ENCODE data around the gene VWA3B. TPM values are rescaled to one million over a fixed set of nuclear protein-coding genes. Genes with fewer than 3 reads are reported as not detected.

Gene VWA3B
- total RNA-seq, 2 experiments from 2014 or later: not detected

GRCh38 chr2:98063291-98063854, 23.6 kb upstream of the VWA3B start:
- intact Hi-C loops (cut with micrococcal nuclease; ENCODE audit: unreplicated experiment): no loop called here
- Histone ChIP-seq H2AFZ (ENCODE audit: low read length) (no peak overlapping the region), H3K9me3 (ENCODE audit: low read length) (no peaks in the 10 kb centered on the region), H3K4me2 (ENCODE audit: low read length) (no peak overlapping the region), H4K20me1 (ENCODE audit: insufficient read depth, low read length) (no peaks in the 10 kb centered on the region), H3K36me3 (ENCODE audit: insufficient read depth, low read length) (no peaks in the 10 kb centered on the region), H3K9me2 (ENCODE audit: insufficient read depth, low read length) (no peaks in the 10 kb centered on the region), H3K4me3 (ENCODE audit: low read depth, low read length, poor library complexity, severe bottlenecking) (no peak overlapping the region), H3K79me2 (ENCODE audit: insufficient read depth, low read depth, low read length) (no peaks in the 10 kb centered on the region), H3K27ac (ENCODE audit: low read depth, low read length, poor library complexity, severe bottlenecking) (no peak overlapping the region), H3K4me1 (ENCODE audit: insufficient read depth, low read length, poor library complexity, severe bottlenecking) (no peaks in the 10 kb centered on the region)
- no TSS peak for BruUV-seq (replicated peaks)
- DNase-seq (ENCODE audit: low spot score): no peak
- no peak for TF ChIP-seq EZH2phosphoT487 (IDR thresholded peaks at IDR 0.05; ENCODE audit: borderline replicate concordance, low read depth, low read length)
- TF ChIP-seq CTCF (conservative IDR thresholded peaks at IDR 0.05; ENCODE audit: low read length): no peak
- ChIA-PET POLR2A (interaction anchor here (0.5 kb wide), 1 partner anchor 106 kb away, joined by 3 read pairs; no protein-coding TSS in a partner anchor), CTCF (ENCODE audit: unreplicated experiment) (no interaction called here)

- ChIA-PET CTCF (ENCODE audit: unreplicated experiment) (no interaction called here), POLR2A (no interaction called here)
- Histone ChIP-seq H3K9me2 (ENCODE audit: insufficient read depth, low read length) (no peaks in the 10 kb centered on the region), H3K79me2 (ENCODE audit: insufficient read depth, low read depth, low read length) (no peaks in the 10 kb centered on the region), H3K4me3 (ENCODE audit: low read depth, low read length, poor library complexity, severe bottlenecking) (no peak overlapping the region), H4K20me1 (ENCODE audit: insufficient read depth, low read length) (no peaks in the 10 kb centered on the region), H3K27ac (ENCODE audit: low read depth, low read length, poor library complexity, severe bottlenecking) (no peak overlapping the region), H3K4me2 (ENCODE audit: low read length) (no peak overlapping the region), H3K4me1 (ENCODE audit: insufficient read depth, low read length, poor library complexity, severe bottlenecking) (no peaks in the 10 kb centered on the region), H3K36me3 (ENCODE audit: insufficient read depth, low read length) (no peaks in the 10 kb centered on the region), H3K9me3 (ENCODE audit: low read length) (no peaks in the 10 kb centered on the region), H2AFZ (ENCODE audit: low read length) (no peak overlapping the region)
- TF ChIP-seq CTCF (conservative IDR thresholded peaks at IDR 0.05; ENCODE audit: low read length) (no peak), EZH2phosphoT487 (IDR thresholded peaks at IDR 0.05; ENCODE audit: borderline replicate concordance, low read depth, low read length) (no peak)
- DNase-seq (ENCODE audit: low spot score): no peak
- intact Hi-C loops (cut with micrococcal nuclease; ENCODE audit: unreplicated experiment): no loop called here
- no TSS peak for BruUV-seq (replicated peaks)
These were observed 21.2 kb upstream of the VWA3B start for GRCh38 chr2:98065808-98066207.

- BruUV-seq (replicated peaks): no TSS peak
- intact Hi-C loops (cut with micrococcal nuclease; ENCODE audit: unreplicated experiment): no loop called here
- no peak overlapping the region for H2AFZ ChIP-seq (ENCODE audit: low read length)
- no peak for DNase-seq (ENCODE audit: low spot score)
- H3K9me2 ChIP-seq (ENCODE audit: insufficient read depth, low read length): no peaks in the 10 kb centered on the region
- POLR2A ChIA-PET: interaction anchor here (0.5 to 0.7 kb wide), 2 partner anchors 282 to 1549 kb away, joined by 3 read pairs; no protein-coding TSS in a partner anchor
- no peak for TF ChIP-seq CTCF (conservative IDR thresholded peaks at IDR 0.05; ENCODE audit: low read length)
- no peak for TF ChIP-seq EZH2phosphoT487 (IDR thresholded peaks at IDR 0.05; ENCODE audit: borderline replicate concordance, low read depth, low read length)
- H3K36me3 ChIP-seq (ENCODE audit: insufficient read depth, low read length): no peaks in the 10 kb centered on the region
- no peak overlapping the region for H3K4me2 ChIP-seq (ENCODE audit: low read length)
- H3K4me1 ChIP-seq (ENCODE audit: insufficient read depth, low read length, poor library complexity, severe bottlenecking): no peaks in the 10 kb centered on the region
- H3K79me2 ChIP-seq (ENCODE audit: insufficient read depth, low read depth, low read length): no peaks in the 10 kb centered on the region
- H3K4me3 ChIP-seq (ENCODE audit: low read depth, low read length, poor library complexity, severe bottlenecking): no peak overlapping the region
- H3K9me3 ChIP-seq (ENCODE audit: low read length): no peaks in the 10 kb centered on the region
- no peaks in the 10 kb centered on the region for H4K20me1 ChIP-seq (ENCODE audit: insufficient read depth, low read length)
- CTCF ChIA-PET (ENCODE audit: unreplicated experiment): no interaction called here
- H3K27ac ChIP-seq (ENCODE audit: low read depth, low read length, poor library complexity, severe bottlenecking): no peak overlapping the region
These were observed 19.8 kb upstream of the VWA3B start for GRCh38 chr2:98067160-98067559.
